PC-9 (cell line): Measurements from ENCODE around the gene CLASP1.

Experiments used
- EZH2 ChIP-seq: fragments of 200-600 bp; sonication (generic); IDR thresholded peaks from 2 replicates; pipeline ENCODE4 v1.8.0; 2017; ENCODE audit warnings: antibody characterized with exemption, low read depth
- TF ChIP-seq, protein P1 (sequence below): fragments of 200-600 bp; sonication (generic); conservative IDR thresholded peaks from 2 replicates; pipeline ENCODE4 v1.6.1; 2017; ENCODE audit warnings: mixed run types, antibody characterized with exemption, mild to moderate bottlenecking, moderate library complexity

- no peak for TF ChIP-seq EZH2
- TF ChIP-seq, protein P1, sequence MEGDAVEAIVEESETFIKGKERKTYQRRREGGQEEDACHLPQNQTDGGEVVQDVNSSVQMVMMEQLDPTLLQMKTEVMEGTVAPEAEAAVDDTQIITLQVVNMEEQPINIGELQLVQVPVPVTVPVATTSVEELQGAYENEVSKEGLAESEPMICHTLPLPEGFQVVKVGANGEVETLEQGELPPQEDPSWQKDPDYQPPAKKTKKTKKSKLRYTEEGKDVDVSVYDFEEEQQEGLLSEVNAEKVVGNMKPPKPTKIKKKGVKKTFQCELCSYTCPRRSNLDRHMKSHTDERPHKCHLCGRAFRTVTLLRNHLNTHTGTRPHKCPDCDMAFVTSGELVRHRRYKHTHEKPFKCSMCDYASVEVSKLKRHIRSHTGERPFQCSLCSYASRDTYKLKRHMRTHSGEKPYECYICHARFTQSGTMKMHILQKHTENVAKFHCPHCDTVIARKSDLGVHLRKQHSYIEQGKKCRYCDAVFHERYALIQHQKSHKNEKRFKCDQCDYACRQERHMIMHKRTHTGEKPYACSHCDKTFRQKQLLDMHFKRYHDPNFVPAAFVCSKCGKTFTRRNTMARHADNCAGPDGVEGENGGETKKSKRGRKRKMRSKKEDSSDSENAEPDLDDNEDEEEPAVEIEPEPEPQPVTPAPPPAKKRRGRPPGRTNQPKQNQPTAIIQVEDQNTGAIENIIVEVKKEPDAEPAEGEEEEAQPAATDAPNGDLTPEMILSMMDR: no peak
Measured at GRCh38 chr2:121408641-121409040, 240.6 kb downstream of the CLASP1 start.
